Measurements from ENCODE around the gene TNFRSF25. TPM values are rescaled to one million over a fixed set of nuclear protein-coding genes. Genes with fewer than 3 reads are reported as not detected.

Gene TNFRSF25
- total RNA-seq (2014; rRNA removed; shearing (Covaris generic)) (25.3 and 26.3 TPM in 2 replicates), polyA plus RNA-seq (2016; fragmentation: Nextera tagmentation; extraction: Ambion mirVana) (13.6 and 15.2 TPM in 2 replicates)
- long read RNA-seq, partial matches to known transcripts: 0 of 3 reads
- long read RNA-seq, other reads (novel, unspliced or antisense): 1 of 3 reads

GRCh38 chr1:6466023-6466422 lies at the start of gene TNFRSF25:
Gene TNFRSF25, minus strand, starts transcription at chr1:6466173. Its CDS starts 66 bp downstream, at chr1:6466107.
- DNase-seq (ENCODE audit: low spot score) (peak; percentile 82), ATAC-seq (peak; percentile 65)
- TF ChIP-seq ZNF331 (CRISPR knock-in tag; IDR thresholded peaks at IDR 0.05; ENCODE audit: low read depth): no peak
- peak; percentile 52 for TF ChIP-seq POLR2AphosphoS5 (IDR thresholded peaks at IDR 0.05; ENCODE audit: low read depth)
- TF ChIP-seq ETS1 (IDR thresholded peaks at IDR 0.05): no peak
- no peak for TF ChIP-seq ZNF462 (CRISPR knock-in tag; IDR thresholded peaks at IDR 0.05)
- no peak for TF ChIP-seq EZH2 (IDR thresholded peaks at IDR 0.05; ENCODE audit: low read depth, unreplicated experiment)
- H3K4me3 ChIP-seq: peak within 1 kb of the TSS; percentile 54
- peaks cover 5% of the 10 kb centered on the region; the same call in 1 of the 2 replicates for H3K27me3 ChIP-seq (ENCODE audit: insufficient read depth)
- H4K20me1 ChIP-seq (replicated peaks; ENCODE audit: insufficient read depth): peaks cover 3% of the 10 kb centered on the region; the same call in 1 of the 2 replicates
- H3K4me3 Mint-ChIP-seq: peak within 1 kb of the TSS; percentile 27; the same call in 2 of the 3 replicates
- H3K9me2 ChIP-seq (ENCODE audit: insufficient read depth): no peaks in the 10 kb centered on the region
- no peak within 1 kb of the TSS for H3K27ac Mint-ChIP-seq
- peaks cover 14% of the 10 kb centered on the region for H3K27me3 Mint-ChIP-seq (ENCODE audit: insufficient read depth, low read depth, poor library complexity)
- H3K9me3 Mint-ChIP-seq: no peaks in the 10 kb centered on the region; the same call in 2 of the 3 replicates
- H2AFZ ChIP-seq: no peak within 1 kb of the TSS
- H3K36me3 ChIP-seq (ENCODE audit: insufficient read depth): no peaks in the 10 kb centered on the region
- no peak within 1 kb of the TSS for H3K27ac ChIP-seq (ENCODE audit: low read depth)
- peaks cover 13% of the 10 kb centered on the region; the same call in 1 of the 2 replicates for H3F3A ChIP-seq (replicated peaks; ENCODE audit: low read depth)
- H3K4me1 ChIP-seq (ENCODE audit: insufficient read depth): peaks cover 2% of the 10 kb centered on the region; the same call in 1 of the 2 replicates
- peaks cover 33% of the 10 kb centered on the region for H3K36me3 Mint-ChIP-seq (ENCODE audit: low read depth)
- no peaks in the 10 kb centered on the region for H3K79me2 ChIP-seq (replicated peaks; ENCODE audit: insufficient read depth)
- peaks cover 9% of the 10 kb centered on the region for H3K4me1 Mint-ChIP-seq
- H3K4me2 ChIP-seq: peak within 1 kb of the TSS; percentile 79

All from GM23338 (cell line).